ENCODE results near the gene KLC1. TPM values are rescaled to one million over a fixed set of nuclear protein-coding genes. Genes with fewer than 3 reads are reported as not detected.

Gene KLC1
- total and polyA plus RNA-seq, 7 donors: 86.4 to 256 (median 150) TPM

- H3K4me1 ChIP-seq: peaks cover 59% of the 10 kb centered on the region
- peak overlapping the region; percentile 30 for H3K27ac ChIP-seq
- peaks cover 5 to 56% of the 10 kb centered on the region in 2 donors for H3K36me3 ChIP-seq (ENCODE audit: insufficient read depth in 1 of 2, low read depth in 1 of 2)
- no peak overlapping the region for H3K4me3 ChIP-seq
- 70 to 74% (median 70%) methylated on average over 12 to 14 of the region's 14 CpGs for WGBS, 3 donors
- ATAC-seq: no peak
- intact Hi-C loops (cut with DNase I): loop anchor here in 1 of 2 donors (5.0 kb wide), 1 partner anchor 65 kb away; no protein-coding TSS in a partner anchor
- H3K27me3 ChIP-seq (ENCODE audit: insufficient read depth in 3 of 3, low read length in 2 of 3): no peaks in the 10 kb centered on the region
- H3K9me3 ChIP-seq: no peaks in the 10 kb centered on the region
- DNase-seq: peak; percentile 12 to 43
- no peak for TF ChIP-seq CTCF (IDR thresholded peaks at IDR 0.05)
Measured at GRCh38 chr14:103697603-103698379, 68.8 kb downstream of the KLC1 start.

- Histone ChIP-seq H3K36me3 (ENCODE audit: insufficient read depth in 1 of 2, low read depth in 1 of 2) (peaks cover 6 to 56% of the 10 kb centered on the region in 2 donors), H3K9me3 (no peaks in the 10 kb centered on the region), H3K27me3 (ENCODE audit: insufficient read depth in 3 of 3, low read length in 2 of 3) (no peaks in the 10 kb centered on the region), H3K4me3 (no peak overlapping the region), H3K4me1 (peaks cover 51% of the 10 kb centered on the region), H3K27ac (peak overlapping the region; percentile 71)
- ATAC-seq (no peak), DNase-seq (peak; percentile 15 to 51)
- TF ChIP-seq CTCF (IDR thresholded peaks at IDR 0.05): no peak
- WGBS, 3 donors: 80 to 88% (median 82%) methylated on average over 33 of the region's 33 CpGs
- intact Hi-C loops (cut with DNase I): loop anchor here in 1 of 2 donors (5.0 kb wide), 1 partner anchor 66 kb away; no protein-coding TSS in a partner anchor
Measured at GRCh38 chr14:103698380-103699260, 69.6 kb downstream of the KLC1 start.

- peak; percentile 12 to 51 for DNase-seq
- 87 to 94% (median 92%) methylated on average over 16 to 17 of the region's 17 CpGs for WGBS, 3 donors
- peak overlapping the region; percentile 71 for H3K27ac ChIP-seq
Measured at GRCh38 chr14:103699261-103699661, 70.2 kb downstream of the KLC1 start.

More at GRCh38 chr14:103699261-103699661, 70.2 kb downstream of the KLC1 start:
- TF ChIP-seq CTCF (IDR thresholded peaks at IDR 0.05): no peak
- Histone ChIP-seq H3K4me1 (peaks cover 48% of the 10 kb centered on the region), H3K36me3 (ENCODE audit: insufficient read depth in 1 of 2, low read depth in 1 of 2) (peaks cover 4 to 56% of the 10 kb centered on the region in 2 donors), H3K27me3 (ENCODE audit: insufficient read depth in 3 of 3, low read length in 2 of 3) (no peaks in the 10 kb centered on the region), H3K9me3 (no peaks in the 10 kb centered on the region), H3K4me3 (no peak overlapping the region)
- intact Hi-C loops (cut with DNase I): loop anchor here in 1 of 2 donors (5.0 kb wide), 1 partner anchor 67 kb away; no protein-coding TSS in a partner anchor
- no peak for ATAC-seq
